SH-SY5Y (cell line): ENCODE data around the gene SLX4IP.

Experiments
- GATA2 ChIP-seq: IDR thresholded peaks from 2 replicates; pipeline ENCODE4 v1.6.1; 2011; ENCODE audit warnings: mild to moderate bottlenecking, low read depth, low read length
- GATA3 ChIP-seq: IDR thresholded peaks from 2 replicates; pipeline ENCODE4 v1.6.1; 2011; ENCODE audit warnings: low read depth, mild to moderate bottlenecking, low read length, moderate library complexity

SLX4IP gene

GRCh38 chr20:10581823-10582222 is 146.7 kb downstream of the SLX4IP start:
- TF ChIP-seq GATA3 (no peak), GATA2 (no peak)

- TF ChIP-seq GATA3, result no peak
- no peak for TF ChIP-seq GATA2
Measured at GRCh38 chr20:10584371-10584770, 149.3 kb downstream of the SLX4IP start.

- no peak for TF ChIP-seq GATA2
- TF ChIP-seq GATA3, result no peak
Measured at GRCh38 chr20:10585308-10585707, 150.2 kb downstream of the SLX4IP start.

GRCh38 chr20:10586296-10586695 is 151.2 kb downstream of the SLX4IP start:
- TF ChIP-seq GATA2, result no peak

GRCh38 chr20:10590950-10591671 is 156.0 kb downstream of the SLX4IP start:
- no peak for TF ChIP-seq GATA3
- TF ChIP-seq GATA2, result no peak

GRCh38 chr20:10591946-10592521 is 156.9 kb downstream of the SLX4IP start:
- no peak for TF ChIP-seq GATA2

GRCh38 chr20:10594296-10594868 is 159.3 kb downstream of the SLX4IP start:
- TF ChIP-seq GATA2 (no peak), GATA3 (no peak)

- TF ChIP-seq GATA2 (no peak), GATA3 (no peak)
Measured at GRCh38 chr20:10595266-10595665, 160.2 kb downstream of the SLX4IP start.

- TF ChIP-seq GATA3, result no peak
- TF ChIP-seq GATA2, result no peak
Measured at GRCh38 chr20:10595985-10596384, 160.9 kb downstream of the SLX4IP start.

- TF ChIP-seq GATA2 (no peak), GATA3 (no peak)
Measured at GRCh38 chr20:10596710-10597121, 161.6 kb downstream of the SLX4IP start.

GRCh38 chr20:10597637-10598036 is 162.5 kb downstream of the SLX4IP start:
- TF ChIP-seq GATA2, result no peak
- no peak for TF ChIP-seq GATA3

GRCh38 chr20:10602221-10602871 is 167.2 kb downstream of the SLX4IP start:
- no peak for TF ChIP-seq GATA3
- TF ChIP-seq GATA2, result no peak

- TF ChIP-seq GATA3 (no peak), GATA2 (no peak)
Measured at GRCh38 chr20:10603378-10603777, 168.3 kb downstream of the SLX4IP start.

GRCh38 chr20:10603971-10604864 is 169.1 kb downstream of the SLX4IP start:
- TF ChIP-seq GATA2, result no peak
- no peak for TF ChIP-seq GATA3
